ENCODE results near the gene ZNF493.

- TF ChIP-seq CTCF (IDR thresholded peaks at IDR 0.05) (no peak), POLR2A (IDR thresholded peaks at IDR 0.05) (no peak)
Measured at GRCh38 chr19:21396121-21396520, 812 bp upstream of the ZNF493 start.

All from sigmoid colon (tissue), 3 donors.